OCI-LY7 (cell line): ENCODE results near the gene TMEM132A.

Experiments used
- EZH2phosphoT487 ChIP-seq: fragments of 200-600 bp; sonication (generic); IDR thresholded peaks from 2 replicates; pipeline ENCODE4 v1.6.1; 2018; ENCODE audit warnings: low read depth, borderline replicate concordance, mild to moderate bottlenecking, mixed run types, antibody characterized with exemption, low read length, moderate library complexity, mixed read lengths
- TF ChIP-seq, protein P1 (sequence below): fragments of 200-600 bp; sonication (generic); conservative IDR thresholded peaks from 2 replicates; pipeline ENCODE4 v1.5.1; 2014; ENCODE audit warnings: mild to moderate bottlenecking, antibody characterized with exemption, low read length, moderate library complexity, mixed read lengths

GRCh38 chr11:60930394-60930793 lies 6.1 kb downstream of the TMEM132A start:
- TF ChIP-seq, protein P1, sequence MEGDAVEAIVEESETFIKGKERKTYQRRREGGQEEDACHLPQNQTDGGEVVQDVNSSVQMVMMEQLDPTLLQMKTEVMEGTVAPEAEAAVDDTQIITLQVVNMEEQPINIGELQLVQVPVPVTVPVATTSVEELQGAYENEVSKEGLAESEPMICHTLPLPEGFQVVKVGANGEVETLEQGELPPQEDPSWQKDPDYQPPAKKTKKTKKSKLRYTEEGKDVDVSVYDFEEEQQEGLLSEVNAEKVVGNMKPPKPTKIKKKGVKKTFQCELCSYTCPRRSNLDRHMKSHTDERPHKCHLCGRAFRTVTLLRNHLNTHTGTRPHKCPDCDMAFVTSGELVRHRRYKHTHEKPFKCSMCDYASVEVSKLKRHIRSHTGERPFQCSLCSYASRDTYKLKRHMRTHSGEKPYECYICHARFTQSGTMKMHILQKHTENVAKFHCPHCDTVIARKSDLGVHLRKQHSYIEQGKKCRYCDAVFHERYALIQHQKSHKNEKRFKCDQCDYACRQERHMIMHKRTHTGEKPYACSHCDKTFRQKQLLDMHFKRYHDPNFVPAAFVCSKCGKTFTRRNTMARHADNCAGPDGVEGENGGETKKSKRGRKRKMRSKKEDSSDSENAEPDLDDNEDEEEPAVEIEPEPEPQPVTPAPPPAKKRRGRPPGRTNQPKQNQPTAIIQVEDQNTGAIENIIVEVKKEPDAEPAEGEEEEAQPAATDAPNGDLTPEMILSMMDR, result no peak
- no peak for TF ChIP-seq EZH2phosphoT487
